Memory B cell (primary cell): ENCODE data around the gene TMEM245.

Experiments used
- ATAC-seq: fragments of 150-1000 bp; cut with Tn5 transposase; 2 replicates; pipeline ENCODE4 v1.10.0; 2021; ENCODE audit warnings: low read depth, mild to moderate bottlenecking, moderate library complexity
- DNase-seq, 2 donors: peaks; one replicate each; pipeline ENCODE4 v3.0.0; 2022; ENCODE audit warnings: low spot score in 2 of 2
- H3K27ac Mint-ChIP-seq: one replicate; pipeline ENCODE4 v1.8.0; 2022; ENCODE audit warnings: mild to moderate bottlenecking, moderate library complexity, mixed read lengths
- H3K27me3 Mint-ChIP-seq: one replicate; pipeline ENCODE4 v1.8.0; 2022; ENCODE audit warnings: mixed read lengths
- H3K36me3 Mint-ChIP-seq: one replicate; pipeline ENCODE4 v1.8.0; 2022; ENCODE audit warnings: mild to moderate bottlenecking, mixed read lengths
- H3K4me1 Mint-ChIP-seq: one replicate; pipeline ENCODE4 v1.8.0; 2022; ENCODE audit warnings: mixed read lengths
- H3K4me3 Mint-ChIP-seq: one replicate; pipeline ENCODE4 v1.8.0; 2022; ENCODE audit warnings: mild to moderate bottlenecking, moderate library complexity, mixed read lengths
- H3K9me3 Mint-ChIP-seq: one replicate; pipeline ENCODE4 v1.8.0; 2022; ENCODE audit warnings: mixed read lengths

The TMEM245 gene

DNA sequence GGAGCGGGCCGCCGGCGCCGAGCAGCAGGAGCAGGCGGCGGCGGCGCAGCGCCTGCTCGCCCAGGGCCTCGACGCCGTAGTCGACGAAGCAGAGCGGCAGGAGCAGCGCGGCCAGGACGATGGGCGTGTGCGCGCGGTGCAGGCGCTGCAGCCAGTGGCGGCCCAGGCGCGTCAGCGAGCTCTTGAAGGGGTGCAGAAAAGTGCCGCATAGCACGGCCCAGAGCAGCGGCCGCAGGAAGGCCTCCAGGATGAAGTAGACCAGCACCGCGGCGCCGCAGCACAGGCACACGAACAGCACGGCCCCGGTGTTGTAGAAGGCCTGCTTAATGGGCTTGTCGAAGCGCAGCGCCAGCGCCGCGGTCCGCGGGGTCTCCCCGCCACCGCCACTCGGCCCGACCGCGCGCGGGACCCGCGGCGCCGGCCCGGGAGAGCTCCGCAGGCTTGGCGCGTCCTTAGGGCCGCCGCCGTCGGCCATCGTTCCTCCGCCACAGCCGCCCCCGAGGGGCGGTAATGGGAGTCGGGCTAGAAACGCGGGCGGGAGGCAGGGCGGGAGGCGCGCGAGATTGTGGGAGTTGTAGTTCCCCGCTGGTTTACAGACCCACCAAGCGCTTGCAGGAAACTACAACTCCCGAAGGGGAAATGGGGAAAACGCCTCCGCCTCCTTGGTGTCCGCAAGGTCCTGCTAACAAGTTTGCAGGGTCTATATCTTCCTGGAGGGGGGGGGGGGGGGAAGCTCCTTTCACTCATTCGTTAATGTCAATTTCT is at the start of gene TMEM245:
Gene TMEM245 (minus strand): TSS at position 509 of the 765 bp plus-strand sequence. CDS start 34 bp downstream, at position 475.
- H3K27ac Mint-ChIP-seq: peak within 1 kb of the TSS; percentile 62
- ATAC-seq (peak; percentile 92), DNase-seq (peak; percentile 87 to 91)
- peaks cover 1% of the 10 kb centered on the region for H3K36me3 Mint-ChIP-seq
- H3K27me3 Mint-ChIP-seq: no peaks in the 10 kb centered on the region
- peak within 1 kb of the TSS; percentile 87 for H3K4me3 Mint-ChIP-seq
- no peaks in the 10 kb centered on the region for H3K9me3 Mint-ChIP-seq
- peaks cover 26% of the 10 kb centered on the region for H3K4me1 Mint-ChIP-seq

GRCh38 chr9:109168170-109168569 is 48.4 kb upstream of the TMEM245 start:
- peaks cover 7% of the 10 kb centered on the region for H3K4me1 Mint-ChIP-seq
- H3K4me3 Mint-ChIP-seq: no peak overlapping the region
- no peak overlapping the region for H3K27ac Mint-ChIP-seq
- H3K36me3 Mint-ChIP-seq: peaks cover 3% of the 10 kb centered on the region
- peaks cover 1% of the 10 kb centered on the region for H3K9me3 Mint-ChIP-seq
- DNase-seq (no peak), ATAC-seq (no peak)
- H3K27me3 Mint-ChIP-seq: peaks cover 16% of the 10 kb centered on the region

GRCh38 chr9:109167716-109168115 is 48.0 kb upstream of the TMEM245 start:
- Mint-ChIP-seq H3K36me3 (peaks cover 3% of the 10 kb centered on the region), H3K27me3 (peaks cover 18% of the 10 kb centered on the region), H3K27ac (no peak overlapping the region), H3K9me3 (peaks cover 1% of the 10 kb centered on the region), H3K4me1 (peaks cover 7% of the 10 kb centered on the region), H3K4me3 (no peak overlapping the region)
- DNase-seq (no peak), ATAC-seq (no peak)

DNA sequence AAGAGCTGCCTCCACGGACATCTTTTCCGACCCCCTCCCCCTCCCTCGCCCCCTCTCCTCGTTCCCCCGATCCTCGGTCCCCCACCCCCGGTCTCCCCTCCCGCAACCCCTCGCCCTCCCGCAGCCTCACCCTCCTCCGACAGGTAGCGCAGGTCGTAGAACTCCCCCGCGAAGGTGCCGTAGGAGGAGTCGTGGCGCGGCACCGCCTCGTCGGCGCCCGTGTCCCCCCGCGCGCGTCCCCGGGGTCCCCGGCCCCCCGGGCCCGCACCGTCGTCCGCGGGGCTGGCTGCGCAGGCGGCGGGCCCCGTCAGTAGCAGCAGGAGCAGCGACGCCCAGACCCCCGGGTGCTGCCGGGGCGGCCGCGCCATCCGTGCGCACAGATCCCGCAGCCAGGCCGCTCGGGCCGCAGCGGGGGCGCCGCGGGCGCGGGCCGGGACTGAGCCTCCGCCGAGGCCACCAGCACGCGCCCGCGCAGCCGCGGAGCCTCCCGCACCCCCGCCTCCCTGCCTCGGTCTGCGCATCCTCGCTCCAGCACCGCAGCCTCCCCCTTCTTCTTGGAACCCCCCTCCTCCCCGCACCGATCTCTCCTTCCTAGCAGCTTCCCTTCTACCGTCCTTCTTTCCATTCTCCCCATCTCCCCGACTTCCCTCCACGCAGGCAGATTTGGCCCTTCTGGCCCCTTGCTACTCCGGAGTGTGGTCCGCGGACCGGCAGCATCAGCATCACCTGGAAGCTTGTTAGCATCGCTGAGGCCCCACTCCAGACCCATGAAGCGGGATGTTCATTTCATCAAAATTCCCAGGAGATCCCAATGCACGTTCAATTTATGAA is 47.2 kb upstream of the TMEM245 start, which contains the start of gene FRRS1L:
Gene FRRS1L (minus strand): TSS at position 479 of the 831 bp plus-strand sequence. CDS start 111 bp downstream, at position 368.
- Mint-ChIP-seq H3K27me3 (peaks cover 18% of the 10 kb centered on the region), H3K27ac (no peak within 1 kb of the TSS), H3K36me3 (peaks cover 3% of the 10 kb centered on the region), H3K4me1 (peaks cover 7% of the 10 kb centered on the region), H3K9me3 (peaks cover 1% of the 10 kb centered on the region), H3K4me3 (peak within 1 kb of the TSS; percentile 55)
- ATAC-seq (no peak), DNase-seq (no peak)

DNA sequence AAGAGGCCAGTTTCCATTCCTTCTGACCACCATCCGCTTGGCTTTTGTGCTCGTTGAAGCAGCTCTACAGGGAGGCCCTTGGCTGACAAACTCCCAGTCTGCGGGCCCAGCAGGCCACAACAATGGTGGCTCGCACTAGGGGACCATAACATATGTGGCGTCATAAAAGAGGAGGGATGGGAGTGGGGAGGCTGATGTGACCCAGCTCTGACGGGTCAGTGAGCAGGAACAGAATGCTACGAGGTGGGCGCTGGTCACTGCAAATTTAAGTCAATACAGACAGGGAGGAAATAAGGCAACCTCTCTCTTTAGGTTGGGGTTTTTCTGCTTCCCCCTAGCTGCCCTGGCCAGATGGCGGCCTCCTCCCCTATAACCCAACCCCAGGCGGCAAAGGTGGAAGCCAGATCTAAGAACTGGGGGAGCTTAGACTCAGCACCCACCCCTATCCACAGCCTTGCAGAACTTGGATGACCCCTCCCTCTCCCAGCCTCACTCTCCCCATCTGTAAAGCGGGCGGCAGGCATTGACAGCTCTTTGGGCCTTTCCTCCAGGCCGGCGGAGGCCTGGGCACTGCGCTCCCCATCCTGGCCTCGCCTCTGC is 46.5 kb upstream of the TMEM245 start:
- H3K27ac Mint-ChIP-seq: no peak overlapping the region
- H3K27me3 Mint-ChIP-seq: peaks cover 18% of the 10 kb centered on the region
- ATAC-seq (no peak), DNase-seq (no peak)
- H3K36me3 Mint-ChIP-seq: peaks cover 3% of the 10 kb centered on the region
- H3K4me1 Mint-ChIP-seq: peaks cover 7% of the 10 kb centered on the region
- peaks cover 1% of the 10 kb centered on the region for H3K9me3 Mint-ChIP-seq
- no peak overlapping the region for H3K4me3 Mint-ChIP-seq

DNA sequence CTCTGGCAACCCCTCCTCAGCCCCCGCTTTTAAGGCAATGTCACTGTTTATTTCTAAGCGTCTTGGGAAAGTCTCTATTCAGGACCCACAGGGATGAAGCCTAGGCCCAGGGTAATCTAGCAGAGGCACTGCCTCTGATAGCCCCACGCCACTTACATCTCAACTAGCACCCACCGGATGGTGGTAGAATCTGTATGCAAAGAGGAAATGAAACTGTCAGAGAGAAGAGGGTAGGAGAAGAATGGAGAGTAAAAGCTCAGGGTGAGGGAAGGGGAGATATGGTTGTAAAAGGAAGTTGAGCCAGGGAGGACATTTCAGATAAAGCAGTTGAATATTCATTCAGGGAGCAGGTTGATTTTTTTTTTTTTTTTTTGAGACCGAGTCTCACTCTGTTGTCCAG is 44.3 kb upstream of the TMEM245 start:
- peaks cover 7% of the 10 kb centered on the region for H3K4me1 Mint-ChIP-seq

DNA sequence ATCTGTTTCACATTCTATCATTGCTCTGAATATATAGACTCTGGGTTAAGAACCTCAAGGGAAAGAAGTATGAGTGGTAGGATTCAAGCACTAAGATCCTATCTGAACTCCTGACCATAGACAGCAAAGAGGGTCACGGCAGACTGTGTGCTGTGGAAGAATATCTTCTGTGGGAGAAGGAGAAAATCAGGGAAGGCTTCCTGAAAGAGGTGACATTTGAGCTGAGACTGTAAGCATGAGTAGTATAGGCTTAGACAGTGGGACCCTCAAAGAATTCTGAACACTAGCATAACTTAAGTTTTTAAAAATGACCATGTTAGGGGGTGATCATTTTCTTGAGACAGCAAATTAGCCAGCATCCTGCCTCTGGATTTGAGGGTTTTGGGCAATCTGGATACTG is 43.4 kb upstream of the TMEM245 start:
- no peak for DNase-seq
- H3K4me1 Mint-ChIP-seq: peaks cover 7% of the 10 kb centered on the region
- H3K27me3 Mint-ChIP-seq: peaks cover 16% of the 10 kb centered on the region
- no peak overlapping the region for H3K4me3 Mint-ChIP-seq
- H3K27ac Mint-ChIP-seq: no peak overlapping the region
- peaks cover 5% of the 10 kb centered on the region for H3K36me3 Mint-ChIP-seq
- ATAC-seq: no peak
- H3K9me3 Mint-ChIP-seq: peaks cover 3% of the 10 kb centered on the region

More for the DNA sequence above, 44.3 kb upstream of the TMEM245 start:
- Mint-ChIP-seq H3K36me3 (peaks cover 5% of the 10 kb centered on the region), H3K4me3 (no peak overlapping the region), H3K27ac (no peak overlapping the region), H3K9me3 (peaks cover 3% of the 10 kb centered on the region), H3K27me3 (peaks cover 17% of the 10 kb centered on the region)
- ATAC-seq (peak; percentile 60), DNase-seq (no peak)

DNA sequence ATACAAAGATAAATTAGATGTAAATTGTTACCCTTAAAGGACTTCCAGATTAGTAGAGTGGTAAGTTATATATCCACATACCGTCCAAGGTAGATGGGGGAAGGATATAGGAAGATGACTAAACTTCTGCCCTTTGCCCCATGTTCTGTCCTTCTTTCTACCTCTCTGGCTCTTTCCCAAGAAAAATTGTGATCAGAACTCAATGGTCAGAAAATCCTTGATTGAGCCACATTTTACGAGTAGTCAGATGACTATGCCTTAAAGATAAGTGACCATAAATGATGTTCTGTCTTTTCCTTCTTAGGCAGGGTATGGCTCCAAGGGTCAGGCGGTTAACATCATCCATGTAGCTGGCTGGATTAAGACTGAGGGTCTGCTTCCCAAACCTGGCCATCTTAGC is 42.9 kb upstream of the TMEM245 start:
- H3K9me3 Mint-ChIP-seq: peaks cover 3% of the 10 kb centered on the region
- ATAC-seq (no peak), DNase-seq (no peak)
- H3K4me1 Mint-ChIP-seq: peaks cover 7% of the 10 kb centered on the region
- peaks cover 5% of the 10 kb centered on the region for H3K36me3 Mint-ChIP-seq
- H3K27ac Mint-ChIP-seq: no peak overlapping the region
- H3K4me3 Mint-ChIP-seq: no peak overlapping the region
- H3K27me3 Mint-ChIP-seq: peaks cover 15% of the 10 kb centered on the region

GRCh38 chr9:109161471-109161870 is 41.7 kb upstream of the TMEM245 start:
- H3K4me1 Mint-ChIP-seq: peaks cover 4% of the 10 kb centered on the region
- peaks cover 2% of the 10 kb centered on the region for H3K9me3 Mint-ChIP-seq
- peaks cover 11% of the 10 kb centered on the region for H3K27me3 Mint-ChIP-seq
- H3K27ac Mint-ChIP-seq: no peak overlapping the region
- peaks cover 2% of the 10 kb centered on the region for H3K36me3 Mint-ChIP-seq
- no peak for ATAC-seq
- no peak for DNase-seq
- H3K4me3 Mint-ChIP-seq: no peak overlapping the region

DNA sequence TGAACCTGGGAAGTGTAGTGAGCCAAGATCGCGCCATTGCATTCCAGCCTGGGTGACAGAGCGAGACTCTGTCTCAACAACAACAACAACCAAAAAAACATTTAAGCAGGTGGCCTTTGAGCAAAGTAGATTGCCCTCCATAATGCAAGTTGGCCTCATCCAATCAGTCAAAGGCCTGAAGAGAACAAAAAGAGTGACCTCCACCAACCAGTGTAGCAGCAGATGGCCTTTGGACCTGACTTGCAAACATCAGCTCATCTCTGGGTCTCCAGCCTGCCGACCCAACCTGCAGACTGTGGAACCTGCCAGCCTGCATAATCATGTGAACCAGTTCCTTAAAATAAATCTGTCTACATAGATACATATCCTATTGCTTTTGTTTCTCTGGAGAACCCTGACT is 39.8 kb upstream of the TMEM245 start:
- no peak for DNase-seq
- Mint-ChIP-seq H3K4me3 (no peak overlapping the region), H3K27ac (no peak overlapping the region), H3K9me3 (peaks cover 2% of the 10 kb centered on the region), H3K4me1 (peaks cover 4% of the 10 kb centered on the region), H3K27me3 (peaks cover 11% of the 10 kb centered on the region), H3K36me3 (peaks cover 2% of the 10 kb centered on the region)
- no peak for ATAC-seq

GRCh38 chr9:109158651-109159050 is 38.9 kb upstream of the TMEM245 start:
- Mint-ChIP-seq H3K9me3 (peaks cover 8% of the 10 kb centered on the region), H3K27me3 (peaks cover 6% of the 10 kb centered on the region), H3K4me1 (no peaks in the 10 kb centered on the region), H3K27ac (no peak overlapping the region), H3K4me3 (no peak overlapping the region), H3K36me3 (peaks cover 2% of the 10 kb centered on the region)
- no peak for ATAC-seq
- no peak for DNase-seq

GRCh38 chr9:109156708-109157107 is 37.0 kb upstream of the TMEM245 start:
- H3K27ac Mint-ChIP-seq: no peak overlapping the region

DNA sequence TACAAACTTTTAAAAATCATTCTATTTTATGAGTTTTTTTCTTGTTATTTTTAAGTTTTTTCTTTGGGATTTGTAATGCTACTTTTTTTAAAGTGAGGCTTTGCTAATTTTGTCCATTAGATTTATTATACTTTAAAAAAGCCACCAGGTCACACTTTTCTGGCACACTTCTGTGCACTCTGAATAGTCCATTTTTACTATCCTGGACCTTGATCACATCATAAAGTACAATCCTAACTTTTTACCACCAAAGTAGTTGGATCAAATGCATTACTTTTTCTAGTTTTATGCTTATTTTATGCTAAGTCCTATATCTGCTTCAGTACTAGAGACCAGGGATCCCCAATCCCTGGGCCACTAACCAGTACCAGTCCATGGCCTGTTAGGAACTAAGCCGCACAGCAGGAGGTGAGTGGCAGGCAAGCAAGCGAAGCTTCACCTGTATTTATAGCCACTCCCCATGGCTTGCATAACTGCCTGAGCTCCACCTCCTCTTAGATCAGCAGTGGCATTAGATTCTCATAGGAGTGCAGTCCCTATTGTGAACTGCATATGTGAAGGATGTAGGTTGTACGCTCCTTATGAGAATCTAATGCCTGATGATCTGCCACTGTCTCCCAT is 31.3 kb upstream of the TMEM245 start:
- H3K27ac Mint-ChIP-seq: no peak overlapping the region
- H3K4me3 Mint-ChIP-seq: no peak overlapping the region
- ATAC-seq (no peak), DNase-seq (no peak)
- H3K4me1 Mint-ChIP-seq: no peaks in the 10 kb centered on the region
- no peaks in the 10 kb centered on the region for H3K36me3 Mint-ChIP-seq
- peaks cover 2% of the 10 kb centered on the region for H3K27me3 Mint-ChIP-seq
- peaks cover 7% of the 10 kb centered on the region for H3K9me3 Mint-ChIP-seq

More at GRCh38 chr9:109156708-109157107, 37.0 kb upstream of the TMEM245 start:
- ATAC-seq (no peak), DNase-seq (no peak)
- H3K4me1 Mint-ChIP-seq: no peaks in the 10 kb centered on the region
- H3K27me3 Mint-ChIP-seq: peaks cover 4% of the 10 kb centered on the region
- peaks cover 2% of the 10 kb centered on the region for H3K36me3 Mint-ChIP-seq
- H3K4me3 Mint-ChIP-seq: no peak overlapping the region
- peaks cover 8% of the 10 kb centered on the region for H3K9me3 Mint-ChIP-seq
